A549 (cell line): Measurements from ENCODE around the gene FNTB. TPM values are rescaled to one million over a fixed set of nuclear protein-coding genes. Genes with fewer than 3 reads are reported as not detected.

Experiments used
- ATAC-seq, 2 experiments: fragments of 200-7000 bp in 1 of 2; fragments of >200 bp in 1 of 2; cut with Nextera tagmentation in 1 of 2; cut with Tn5 transposase in 1 of 2; 3 replicates each; pipeline versions ENCODE4 v1.8.0 to v1.9.1; 2018 to 2020; ENCODE audit warnings: mild to moderate bottlenecking in 1 of 2, moderate library complexity in 1 of 2
- CTCF ChIA-PET: fragments of 300-600 bp; sonication (Branson Sonifier 250); formaldehyde crosslinking; extraction: SDS; loops from one replicate; lab custom pipeline; 2021; ENCODE audit warnings: antibody characterized with exemption, inconsistent platforms; lab: Yijun Ruan, JAX
- POLR2A ChIA-PET: fragments of 350-600 bp; formaldehyde crosslinking; extraction: SDS; loops from one replicate; lab custom pipeline; 2021; ENCODE audit warnings: antibody characterized with exemption, inconsistent platforms; lab: Yijun Ruan, JAX
- DNase-seq, 2 experiments: peaks; one replicate each; pipeline versions ENCODE4 v3.0.0 to v3.0.0-alpha.2; 2011 to 2016; ENCODE audit warnings: low read depth in 1 of 2, low spot score in 1 of 2
- FAIRE-seq: peaks from 2 replicates; lab custom pipeline; 2011; peaks lifted over from hg19 to GRCh38; lab: Jason Lieb, UNC
- H3K27ac ChIP-seq, 2 experiments: fragments of >200 bp; sonication (Bioruptor Twin); formaldehyde crosslinking; 3 replicates each; pipeline ENCODE4 v1.5.1; 2016 to 2017
- H3K4me1 ChIP-seq: fragments of >200 bp; sonication (Bioruptor Twin); formaldehyde crosslinking; 3 replicates; pipeline ENCODE4 v1.6.1; 2016
- H3K4me2 ChIP-seq: fragments of >200 bp; sonication (Bioruptor Twin); formaldehyde crosslinking; 3 replicates; pipeline ENCODE4 v1.6.1; 2016
- H3K4me3 ChIP-seq: fragments of >200 bp; sonication (Bioruptor Twin); formaldehyde crosslinking; 3 replicates; pipeline ENCODE4 v1.5.1; 2016
- H3K9me3 ChIP-seq: fragments of >200 bp; sonication (Bioruptor Twin); formaldehyde crosslinking; 3 replicates; pipeline ENCODE4 v1.6.1; 2016
- BHLHE40 ChIP-seq: IDR thresholded peaks from 2 replicates; pipeline ENCODE4 v1.6.1; 2012; ENCODE audit warnings: low read depth, low read length, inconsistent platforms
- CHD4 ChIP-seq: fragments of 200-600 bp; sonication (generic); IDR thresholded peaks from 2 replicates; pipeline ENCODE4 v1.6.1; 2016; ENCODE audit warnings: antibody characterized with exemption, mild to moderate bottlenecking, borderline replicate concordance
- EHF ChIP-seq: fragments of 250-450 bp; sonication (Bioruptor Pico); IDR thresholded peaks from 2 replicates; pipeline ENCODE4 v1.5.0; 2020; ENCODE audit warnings: mild to moderate bottlenecking
- ESRRA ChIP-seq: fragments of 150-350 bp; IDR thresholded peaks from 2 replicates; pipeline ENCODE4 v1.6.1; 2014; ENCODE audit warnings: mild to moderate bottlenecking, low read length, borderline replicate concordance
- FOXS1 ChIP-seq: fragments of 250-450 bp; sonication (Bioruptor Pico); IDR thresholded peaks from 2 replicates; pipeline ENCODE4 v1.5.0; 2020; ENCODE audit warnings: mild to moderate bottlenecking, moderate library complexity
- GATA3 ChIP-seq: IDR thresholded peaks from 2 replicates; pipeline ENCODE4 v1.6.1; 2012; ENCODE audit warnings: borderline replicate concordance
- HOXB5 ChIP-seq: fragments of 250-450 bp; sonication (Bioruptor Pico); IDR thresholded peaks from 2 replicates; pipeline ENCODE4 v1.5.0; 2020; ENCODE audit warnings: mild to moderate bottlenecking, moderate library complexity
- JUNB ChIP-seq: fragments of >200 bp; sonication (Bioruptor Twin); formaldehyde crosslinking; IDR thresholded peaks from 2 replicates; pipeline ENCODE4 v1.6.1; 2016
- KDM1A ChIP-seq: fragments of 200-600 bp; sonication (generic); IDR thresholded peaks from 2 replicates; pipeline ENCODE4 v1.6.1; 2016; ENCODE audit warnings: low read depth, mild to moderate bottlenecking
- KDM5A ChIP-seq: fragments of 200-600 bp; sonication (generic); IDR thresholded peaks from 2 replicates; pipeline ENCODE4 v1.6.1; 2016; ENCODE audit warnings: antibody characterized with exemption, mild to moderate bottlenecking
- MAFK ChIP-seq: fragments of 450-650 bp; IDR thresholded peaks from 2 replicates; pipeline ENCODE4 v1.6.1; 2014; ENCODE audit not compliant: partially characterized antibody
- MAZ ChIP-seq: fragments of 150-350 bp; IDR thresholded peaks from 2 replicates; pipeline ENCODE4 v1.6.1; 2014; ENCODE audit warnings: antibody characterized with exemption, low read depth, low read length, borderline replicate concordance
- NFE2L2 ChIP-seq: fragments of 150-350 bp; conservative IDR thresholded peaks from 2 replicates; pipeline ENCODE4 v1.6.1; 2014; ENCODE audit warnings: low read length
- NPAS2 ChIP-seq: fragments of 250-450 bp; sonication (Bioruptor Pico); IDR thresholded peaks from 2 replicates; pipeline ENCODE4 v1.8.0; 2022; ENCODE audit warnings: mild to moderate bottlenecking, moderate library complexity, borderline replicate concordance
- POLR2A ChIP-seq: IDR thresholded peaks from 2 replicates; pipeline ENCODE4 v1.6.1; 2012; ENCODE audit warnings: mild to moderate bottlenecking, low read length
- RAD21 ChIP-seq, 2 experiments: fragments of >200 bp in 1 of 2; sonication (Bioruptor Twin) in 1 of 2; formaldehyde crosslinking in 1 of 2; IDR thresholded peaks in 1 of 2; conservative IDR thresholded peaks in 1 of 2; 2 replicates in 1 of 2; 3 replicates in 1 of 2; pipeline ENCODE4 v1.6.1; 2012 to 2018; ENCODE audit warnings: inconsistent platforms in 1 of 2
- RCOR1 ChIP-seq: fragments of 150-350 bp; IDR thresholded peaks from 2 replicates; pipeline ENCODE4 v1.6.1; 2014; ENCODE audit warnings: antibody characterized with exemption, low read length, low read depth
- SMC3 ChIP-seq: fragments of >200 bp; sonication (Bioruptor Twin); formaldehyde crosslinking; IDR thresholded peaks from 3 replicates; pipeline ENCODE4 v1.6.1; 2018; ENCODE audit warnings: inconsistent platforms
- ZC3H11A ChIP-seq: fragments of 450-650 bp; IDR thresholded peaks from 2 replicates; pipeline ENCODE4 v1.6.1; 2014; ENCODE audit warnings: antibody characterized with exemption, mild to moderate bottlenecking
- ZSCAN20 ChIP-seq: fragments of 250-450 bp; sonication (Bioruptor Pico); IDR thresholded peaks from 2 replicates; pipeline ENCODE4 v1.8.0; 2022; ENCODE audit warnings: mild to moderate bottlenecking, moderate library complexity
- WGBS: methylation state at CpG from one replicate; pipeline ENCODE4 v1.1.6; 2017; ENCODE audit errors: missing lambda C conversion rate; 5-methylcytosine and 5-hydroxymethylcytosine counted together
- polyA plus RNA-seq, 4 experiments: library from polyadenylated mRNA; depleted of rRNA in 3 of 4; stranded (reverse); fragments of >200 nt; fragmentation: RNase III in 1 of 4; extraction: RNeasy Plus Mini Kit Qiagen cat#74134 plus additional on column Dnase treatment in 1 of 4; gene quantifications; 2 replicates in 3 of 4; 3 replicates in 1 of 4; pipeline ENCODE4 v1.2.3, GENCODE V29; 2011 to 2017
- TF ChIP-seq, protein P1 (sequence below): IDR thresholded peaks from 2 replicates; pipeline ENCODE4 v1.6.1; 2012; ENCODE audit warnings: low read depth, borderline replicate concordance
- TF ChIP-seq, protein P2 (sequence below): fragments of >200 bp; sonication (Bioruptor Twin); formaldehyde crosslinking; IDR thresholded peaks from 3 replicates; pipeline ENCODE4 v1.6.1; 2016
- TF ChIP-seq, protein P3 (sequence below): IDR thresholded peaks from 2 replicates; pipeline ENCODE4 v1.6.1; 2012
- TF ChIP-seq, protein P4 (sequence below): fragments of >200 bp; sonication (Bioruptor Twin); formaldehyde crosslinking; IDR thresholded peaks from 3 replicates; pipeline ENCODE4 v1.5.1; 2016
- TF ChIP-seq, protein P5 (sequence below): fragments of 250-450 bp; sonication (Bioruptor Pico); IDR thresholded peaks from 2 replicates; pipeline ENCODE4 v1.5.0; 2020; ENCODE audit warnings: low read depth, mild to moderate bottlenecking, moderate library complexity
- TF ChIP-seq, protein P6 (sequence below): fragments of 150-350 bp; IDR thresholded peaks from 2 replicates; pipeline ENCODE4 v1.6.1; 2014; ENCODE audit warnings: low read depth, mild to moderate bottlenecking, low read length

Gene FNTB
- polyA plus RNA-seq, 2 of the 4 experiments (the other 2 are of a cell fraction), result 28.5 to 41.9 TPM

DNA sequence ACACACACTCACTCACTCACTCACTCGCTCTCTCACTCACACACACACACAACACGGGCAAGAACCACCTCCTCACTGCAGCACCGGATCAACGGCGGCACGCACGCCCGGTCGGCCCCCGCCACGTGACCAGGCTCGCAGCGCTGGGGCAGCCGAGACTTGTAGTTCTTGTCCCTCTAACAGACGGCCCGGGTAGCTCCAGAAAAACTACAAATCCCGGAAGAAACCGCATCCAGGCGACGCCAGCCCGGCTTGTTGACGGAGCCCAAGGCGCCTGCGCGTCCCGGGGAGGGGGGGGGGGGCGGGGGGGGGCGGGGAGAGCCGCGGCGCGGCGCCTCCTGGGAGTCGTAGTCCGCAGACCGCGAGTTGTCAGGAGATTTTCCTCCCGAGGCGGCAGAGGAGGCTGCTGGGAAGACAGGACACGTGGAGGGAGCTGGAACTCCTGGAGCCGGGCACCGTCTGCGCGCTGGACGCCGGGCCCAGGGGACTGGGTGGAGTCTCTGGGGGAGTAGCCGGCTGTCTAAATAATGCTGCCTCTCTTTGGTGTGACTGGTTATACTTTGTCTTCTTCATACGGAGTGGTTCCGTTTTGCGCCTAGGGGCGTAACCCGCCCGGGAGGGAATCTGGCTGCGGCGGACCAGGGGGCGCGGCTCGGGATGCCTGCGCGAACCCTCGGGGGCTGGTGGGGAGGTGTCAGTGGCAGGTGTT, 115.9 kb downstream of the FNTB start, which contains the start of gene MAX (continued):
- TF ChIP-seq ZSCAN20 (CRISPR knock-in tag) (no peak), HOXB5 (no peak), NFE2L2 (no peak)

DNA sequence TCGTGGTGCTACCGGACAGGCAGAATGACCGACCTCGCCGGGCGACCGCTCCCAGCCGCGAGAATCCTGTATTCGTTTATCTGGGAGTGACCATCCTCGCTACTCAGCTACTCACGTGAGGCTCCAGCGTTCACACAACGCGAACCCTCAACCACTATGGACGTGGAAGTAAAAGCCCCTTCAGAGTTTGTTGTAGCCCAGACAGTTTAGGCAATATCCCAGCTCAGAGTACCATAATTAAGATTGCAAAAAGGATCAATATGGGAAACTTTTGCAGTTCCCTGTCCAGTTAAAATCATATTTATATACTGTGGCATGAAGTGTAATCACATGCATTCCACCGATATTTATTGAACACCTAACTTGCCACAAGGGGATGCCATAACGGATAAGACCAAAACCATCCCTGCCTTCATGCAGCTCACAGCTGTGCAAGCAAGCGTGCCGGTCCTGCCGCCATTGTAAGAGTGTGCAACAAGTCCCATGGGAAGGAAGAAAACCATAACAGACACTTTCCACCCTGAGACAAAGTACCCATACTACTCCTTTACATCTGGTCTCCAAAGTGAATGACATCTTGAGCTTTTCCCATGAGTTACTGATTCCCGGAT, 116.6 kb downstream of the FNTB start:
- no peak for FAIRE-seq
- H3K4me2 ChIP-seq, result peak overlapping the region; percentile 73
- peak; percentile 11 to 49 for ATAC-seq
- ChIA-PET CTCF (interaction anchor here (0.6 to 1.8 kb wide), 7 partner anchors 10 to 431 kb away, joined by 3 to 6 read pairs (median 4); no protein-coding TSS in a partner anchor), POLR2A (interaction anchor here (0.6 to 2.1 kb wide), 7 partner anchors 10 to 309 kb away, joined by 3 to 21 read pairs (median 4); partner anchors contain the start of gene FUT8)
- H3K4me3 ChIP-seq, result peak overlapping the region; percentile 66
- peaks cover 8% of the 10 kb centered on the region; the same call in 1 of the 3 replicates for H3K4me1 ChIP-seq
- H3K27ac ChIP-seq, result peak overlapping the region; percentile 85
- peak; percentile 32 to 58 for DNase-seq
- TF ChIP-seq, protein P1, sequence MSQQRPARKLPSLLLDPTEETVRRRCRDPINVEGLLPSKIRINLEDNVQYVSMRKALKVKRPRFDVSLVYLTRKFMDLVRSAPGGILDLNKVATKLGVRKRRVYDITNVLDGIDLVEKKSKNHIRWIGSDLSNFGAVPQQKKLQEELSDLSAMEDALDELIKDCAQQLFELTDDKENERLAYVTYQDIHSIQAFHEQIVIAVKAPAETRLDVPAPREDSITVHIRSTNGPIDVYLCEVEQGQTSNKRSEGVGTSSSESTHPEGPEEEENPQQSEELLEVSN, result peak; percentile 59
- TF ChIP-seq ESRRA (no peak), CHD4 (no peak), MAFK (no peak), RAD21 (conservative IDR thresholded peaks at IDR 0.05 in 1 of 2, IDR thresholded peaks at IDR 0.05 in 1 of 2) (peak in 1 of 2 experiments; percentile 25; a peak in 1 of 5 replicates), BHLHE40 (peak; percentile 22; the same call in 1 of the 2 replicates), POLR2A (no peak), SMC3 (peak; percentile 34; the same call in 1 of the 3 replicates), GATA3 (0 out of 2 replicates have a peak, but pooled peaks have one; percentile 20)
- TF ChIP-seq, protein P2, sequence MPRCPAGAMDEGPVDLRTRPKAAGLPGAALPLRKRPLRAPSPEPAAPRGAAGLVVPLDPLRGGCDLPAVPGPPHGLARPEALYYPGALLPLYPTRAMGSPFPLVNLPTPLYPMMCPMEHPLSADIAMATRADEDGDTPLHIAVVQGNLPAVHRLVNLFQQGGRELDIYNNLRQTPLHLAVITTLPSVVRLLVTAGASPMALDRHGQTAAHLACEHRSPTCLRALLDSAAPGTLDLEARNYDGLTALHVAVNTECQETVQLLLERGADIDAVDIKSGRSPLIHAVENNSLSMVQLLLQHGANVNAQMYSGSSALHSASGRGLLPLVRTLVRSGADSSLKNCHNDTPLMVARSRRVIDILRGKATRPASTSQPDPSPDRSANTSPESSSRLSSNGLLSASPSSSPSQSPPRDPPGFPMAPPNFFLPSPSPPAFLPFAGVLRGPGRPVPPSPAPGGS, result 0 out of 3 replicates have a peak, but pooled peaks have one; percentile 1
- TF ChIP-seq, protein P3, sequence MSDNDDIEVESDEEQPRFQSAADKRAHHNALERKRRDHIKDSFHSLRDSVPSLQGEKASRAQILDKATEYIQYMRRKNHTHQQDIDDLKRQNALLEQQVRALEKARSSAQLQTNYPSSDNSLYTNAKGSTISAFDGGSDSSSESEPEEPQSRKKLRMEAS, result 0 out of 2 replicates have a peak, but pooled peaks have one; percentile 5
- TF ChIP-seq, protein P4, sequence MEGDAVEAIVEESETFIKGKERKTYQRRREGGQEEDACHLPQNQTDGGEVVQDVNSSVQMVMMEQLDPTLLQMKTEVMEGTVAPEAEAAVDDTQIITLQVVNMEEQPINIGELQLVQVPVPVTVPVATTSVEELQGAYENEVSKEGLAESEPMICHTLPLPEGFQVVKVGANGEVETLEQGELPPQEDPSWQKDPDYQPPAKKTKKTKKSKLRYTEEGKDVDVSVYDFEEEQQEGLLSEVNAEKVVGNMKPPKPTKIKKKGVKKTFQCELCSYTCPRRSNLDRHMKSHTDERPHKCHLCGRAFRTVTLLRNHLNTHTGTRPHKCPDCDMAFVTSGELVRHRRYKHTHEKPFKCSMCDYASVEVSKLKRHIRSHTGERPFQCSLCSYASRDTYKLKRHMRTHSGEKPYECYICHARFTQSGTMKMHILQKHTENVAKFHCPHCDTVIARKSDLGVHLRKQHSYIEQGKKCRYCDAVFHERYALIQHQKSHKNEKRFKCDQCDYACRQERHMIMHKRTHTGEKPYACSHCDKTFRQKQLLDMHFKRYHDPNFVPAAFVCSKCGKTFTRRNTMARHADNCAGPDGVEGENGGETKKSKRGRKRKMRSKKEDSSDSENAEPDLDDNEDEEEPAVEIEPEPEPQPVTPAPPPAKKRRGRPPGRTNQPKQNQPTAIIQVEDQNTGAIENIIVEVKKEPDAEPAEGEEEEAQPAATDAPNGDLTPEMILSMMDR, result peak; percentile 43; the same call in 2 of the 3 replicates
- TF ChIP-seq, protein P5, sequence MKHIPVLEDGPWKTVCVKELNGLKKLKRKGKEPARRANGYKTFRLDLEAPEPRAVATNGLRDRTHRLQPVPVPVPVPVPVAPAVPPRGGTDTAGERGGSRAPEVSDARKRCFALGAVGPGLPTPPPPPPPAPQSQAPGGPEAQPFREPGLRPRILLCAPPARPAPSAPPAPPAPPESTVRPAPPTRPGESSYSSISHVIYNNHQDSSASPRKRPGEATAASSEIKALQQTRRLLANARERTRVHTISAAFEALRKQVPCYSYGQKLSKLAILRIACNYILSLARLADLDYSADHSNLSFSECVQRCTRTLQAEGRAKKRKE, result no peak
- no peaks in the 10 kb centered on the region for H3K9me3 ChIP-seq
- WGBS, result 7% methylated on average over 21 of the region's 22 CpGs

DNA sequence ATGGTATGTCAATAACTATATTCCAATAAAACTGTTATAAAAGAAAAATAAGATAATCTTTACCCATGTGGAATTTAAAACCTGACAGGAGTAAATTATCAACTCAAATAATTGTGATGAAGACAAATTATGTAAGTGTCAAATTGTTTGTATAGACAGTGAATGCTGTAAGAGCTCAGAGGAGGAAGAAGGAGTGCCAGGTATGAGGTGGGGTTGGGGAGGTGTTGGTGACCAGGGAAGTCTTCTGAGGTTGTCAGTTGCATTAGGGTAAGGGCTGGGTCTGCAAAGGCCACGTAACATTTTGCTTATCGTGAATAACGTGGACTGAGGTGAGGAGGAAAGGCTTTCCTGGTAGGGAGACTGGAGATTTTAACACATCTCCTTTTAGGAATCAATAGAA, 118.1 kb downstream of the FNTB start:
- Histone ChIP-seq H3K4me1 (peaks cover 8% of the 10 kb centered on the region; the same call in 1 of the 3 replicates), H3K4me3 (no peak overlapping the region), H3K27ac (no peak overlapping the region), H3K4me2 (no peak overlapping the region), H3K9me3 (no peaks in the 10 kb centered on the region)
- POLR2A ChIA-PET, result no interaction called here
- CTCF ChIA-PET, result interaction anchor here (1.8 kb wide), 2 partner anchors 8 to 59 kb away, joined by 5 to 6 read pairs; no protein-coding TSS in a partner anchor
- 91% methylated on average over 3 of the region's 3 CpGs for WGBS
- FAIRE-seq (no peak), ATAC-seq (no peak), DNase-seq (no peak)
- TF ChIP-seq KDM1A (no peak), EHF (CRISPR knock-in tag) (no peak), KDM5A (no peak), BHLHE40 (no peak), NPAS2 (CRISPR knock-in tag) (no peak), MAZ (no peak), FOXS1 (CRISPR knock-in tag) (no peak), ZC3H11A (no peak), MAFK (no peak), JUNB (no peak), RCOR1 (no peak)
- TF ChIP-seq, protein P6, sequence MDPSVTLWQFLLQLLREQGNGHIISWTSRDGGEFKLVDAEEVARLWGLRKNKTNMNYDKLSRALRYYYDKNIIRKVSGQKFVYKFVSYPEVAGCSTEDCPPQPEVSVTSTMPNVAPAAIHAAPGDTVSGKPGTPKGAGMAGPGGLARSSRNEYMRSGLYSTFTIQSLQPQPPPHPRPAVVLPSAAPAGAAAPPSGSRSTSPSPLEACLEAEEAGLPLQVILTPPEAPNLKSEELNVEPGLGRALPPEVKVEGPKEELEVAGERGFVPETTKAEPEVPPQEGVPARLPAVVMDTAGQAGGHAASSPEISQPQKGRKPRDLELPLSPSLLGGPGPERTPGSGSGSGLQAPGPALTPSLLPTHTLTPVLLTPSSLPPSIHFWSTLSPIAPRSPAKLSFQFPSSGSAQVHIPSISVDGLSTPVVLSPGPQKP, result no peak
- TF ChIP-seq, protein P1, result no peak
